Hypothalamus (tissue), 51 donors: ENCODE measurements around the gene NOSTRIN.
"Not testable (repeated sequence)": the region's sequence is repeated elsewhere in the genome, so short reads cannot be mapped to it uniquely, and the experiment has no call there.

ENCODE experiments used
- DNase-seq, 51 donors: peaks; one replicate each; lab custom pipeline; 2025; lab: John Stamatoyannopoulos, UW

The NOSTRIN gene

DNA sequence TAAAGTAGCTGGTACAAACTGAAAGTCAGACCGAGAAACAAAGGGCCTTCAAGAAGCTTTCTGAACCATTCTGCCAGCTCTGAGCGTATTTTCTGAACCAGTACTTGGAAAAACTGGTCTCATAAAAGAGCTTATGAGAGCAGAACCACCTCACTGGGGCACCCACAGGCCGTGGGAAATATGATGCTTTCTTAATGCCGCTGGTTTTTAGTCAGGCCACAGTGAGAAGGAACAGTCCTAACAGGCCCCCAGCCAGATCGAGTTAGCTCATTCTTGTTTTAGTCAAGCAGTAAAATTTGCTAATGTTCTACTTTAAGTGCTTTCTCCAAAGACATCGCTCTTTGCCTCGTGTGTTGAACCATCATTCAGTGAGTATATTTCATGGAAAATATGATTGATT lies 12.7 kb upstream of the NOSTRIN start:
- DNase-seq: no peak

DNA sequence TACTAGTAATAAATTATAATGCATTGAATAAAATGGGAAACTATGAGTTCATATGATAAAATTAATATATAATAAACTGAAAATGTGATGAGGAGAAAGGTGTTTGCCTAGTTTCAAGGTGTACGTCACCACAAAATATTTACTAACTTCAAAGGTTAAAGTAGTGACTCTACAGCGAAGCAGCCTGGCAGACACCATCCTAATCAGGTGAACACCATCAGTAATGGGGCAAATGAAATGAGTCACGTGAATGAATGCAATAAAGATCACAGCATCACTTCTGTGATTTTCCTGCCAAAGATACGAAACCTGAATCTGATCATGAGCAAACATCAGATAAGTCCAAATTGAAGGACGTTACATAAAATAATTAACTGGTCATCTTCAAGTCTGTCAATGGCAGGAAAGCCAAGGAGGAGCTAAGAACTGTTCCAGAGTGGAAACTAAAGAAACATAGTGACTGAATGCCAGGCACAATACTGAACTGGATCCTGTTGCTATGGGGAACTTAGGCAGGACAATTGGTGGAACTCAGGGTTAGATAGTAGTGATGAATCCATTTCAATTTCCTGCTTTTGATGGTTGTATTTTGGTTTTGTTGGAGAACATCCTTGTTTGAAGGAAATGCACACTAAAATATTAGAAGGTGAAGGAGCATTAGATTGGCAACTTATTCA lies 12.1 kb upstream of the NOSTRIN start:
- no peak for DNase-seq

DNA sequence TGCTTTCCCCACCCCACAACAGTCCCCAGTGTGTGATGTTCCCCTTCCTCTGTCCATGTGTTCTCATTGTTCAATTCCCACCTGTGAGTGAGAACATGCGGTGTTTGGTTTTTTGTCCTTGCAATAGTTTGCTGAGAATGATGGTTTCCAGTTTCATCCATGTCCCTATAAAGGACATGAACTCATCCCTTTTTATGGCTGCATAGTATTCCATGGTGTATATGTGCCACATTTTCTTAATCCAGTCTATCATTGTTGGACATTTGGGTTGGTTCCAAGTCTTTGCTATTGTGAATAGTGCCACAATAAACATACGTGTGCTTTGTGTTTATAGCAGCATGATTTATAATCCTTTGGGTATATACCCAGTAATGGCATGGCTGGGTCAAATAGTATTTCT lies 11.3 kb upstream of the NOSTRIN start:
- DNase-seq: not testable (repeated sequence)

DNA sequence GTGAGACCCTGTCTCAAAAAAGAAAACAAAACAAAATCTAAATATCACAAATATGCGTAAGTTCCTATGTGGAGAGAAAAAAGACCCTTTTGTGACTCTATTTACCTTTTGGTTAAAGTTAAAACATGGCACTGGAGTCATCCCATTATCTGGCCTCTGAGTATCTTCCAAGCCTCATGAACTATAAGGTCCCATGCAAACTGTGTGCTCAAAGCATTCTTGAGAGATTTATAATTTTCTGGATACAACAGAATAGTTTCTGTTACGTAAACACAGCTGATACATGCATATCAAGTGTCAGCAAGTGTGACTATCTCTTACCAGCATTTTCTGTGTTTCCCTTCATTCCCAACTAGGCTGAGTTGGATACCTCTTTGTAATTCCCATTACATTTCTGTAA lies 8.8 kb upstream of the NOSTRIN start:
- no peak for DNase-seq

DNA sequence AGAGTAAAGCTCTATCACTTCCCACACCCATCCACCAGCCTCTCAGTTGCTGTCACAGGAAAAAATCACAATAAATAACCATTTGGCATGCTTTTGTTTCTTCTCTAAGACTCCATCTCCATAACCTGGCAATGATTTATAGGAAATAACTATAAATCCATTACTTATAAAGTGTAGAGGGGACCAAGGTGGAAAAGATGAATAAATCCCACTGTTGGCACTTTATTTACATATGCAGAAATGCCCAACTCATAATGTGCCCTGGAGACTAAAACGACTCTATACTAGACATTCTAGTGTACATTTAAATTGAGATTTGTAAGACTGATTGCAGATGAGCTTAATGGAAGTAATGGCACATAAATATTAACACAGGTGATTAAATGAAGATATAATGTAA lies 7.5 kb upstream of the NOSTRIN start:
- DNase-seq: no peak

DNA sequence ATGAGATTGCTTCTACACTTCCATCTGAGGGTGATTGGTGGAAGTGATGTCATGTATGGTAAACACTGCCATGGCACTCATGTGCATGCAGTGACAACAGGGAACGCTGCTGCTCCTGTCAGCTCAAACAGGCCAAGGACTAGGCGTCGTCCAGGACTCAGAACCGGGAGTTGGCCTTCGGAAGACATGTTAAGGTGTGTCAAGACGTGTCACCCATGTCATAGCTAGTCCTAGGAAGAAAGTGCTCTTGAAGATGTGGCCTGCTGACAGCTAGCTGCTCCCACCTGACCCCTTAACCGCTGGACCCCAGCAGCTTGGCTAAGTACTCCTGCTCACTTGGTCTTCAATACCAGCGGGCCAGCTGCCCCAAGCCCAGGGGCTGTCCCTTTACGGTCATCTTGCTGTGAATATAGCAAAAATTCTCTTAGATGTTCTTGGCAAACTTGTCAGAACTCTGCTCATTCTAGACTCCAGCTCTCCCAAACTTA lies 6.3 kb upstream of the NOSTRIN start:
- DNase-seq: no peak

DNA sequence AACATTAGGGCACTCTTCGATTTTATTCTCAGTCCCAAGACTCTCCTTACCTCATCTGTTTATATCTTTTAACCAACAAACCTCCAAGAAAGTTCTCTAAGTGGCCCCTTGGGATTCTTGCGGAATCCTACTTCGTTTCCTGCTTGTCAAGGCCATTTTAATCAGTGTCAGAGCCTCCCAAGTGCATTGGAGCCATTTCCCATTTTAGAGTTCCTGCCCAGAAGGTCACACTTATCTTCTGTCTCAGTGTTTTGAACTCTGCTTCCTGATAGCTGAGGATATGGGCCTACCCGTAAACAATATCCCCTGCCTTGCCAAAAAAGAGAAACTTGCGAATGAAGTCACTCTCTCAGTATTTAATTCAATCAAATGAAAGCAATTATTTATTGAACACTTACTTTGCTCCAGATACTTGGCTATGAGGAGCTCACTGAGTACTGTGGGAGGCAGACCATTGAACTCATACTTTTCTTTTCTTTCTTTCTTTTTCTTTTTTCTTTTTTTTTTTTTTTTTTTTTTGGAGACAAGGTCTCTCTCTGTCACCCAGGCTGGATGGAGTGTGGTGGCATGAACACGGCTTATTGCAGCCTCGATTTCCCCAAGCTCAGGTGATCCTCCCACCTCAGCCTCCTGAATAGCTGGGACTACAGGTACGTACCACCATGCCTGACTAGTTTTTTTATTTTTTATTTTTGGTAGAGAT lies 5.7 kb upstream of the NOSTRIN start:
- DNase-seq: no peak

DNA sequence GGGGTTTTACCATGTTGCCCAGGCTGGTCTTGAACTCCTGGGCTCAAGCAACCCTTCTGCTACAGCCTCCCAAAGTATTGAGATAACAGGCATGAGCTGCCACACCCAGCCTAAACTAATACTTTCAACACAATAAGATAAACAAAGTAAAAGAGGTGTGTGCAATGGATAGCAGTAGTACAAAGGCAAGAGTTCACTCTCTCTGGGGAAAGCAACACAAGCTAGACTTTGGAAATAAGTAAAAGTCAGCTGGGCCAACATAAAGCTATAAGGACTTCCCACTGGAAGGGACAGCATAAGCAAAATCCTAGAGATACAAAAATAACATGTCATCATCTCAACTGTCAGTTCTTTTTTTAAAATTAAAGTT lies 5.2 kb upstream of the NOSTRIN start:
- DNase-seq: no peak

DNA sequence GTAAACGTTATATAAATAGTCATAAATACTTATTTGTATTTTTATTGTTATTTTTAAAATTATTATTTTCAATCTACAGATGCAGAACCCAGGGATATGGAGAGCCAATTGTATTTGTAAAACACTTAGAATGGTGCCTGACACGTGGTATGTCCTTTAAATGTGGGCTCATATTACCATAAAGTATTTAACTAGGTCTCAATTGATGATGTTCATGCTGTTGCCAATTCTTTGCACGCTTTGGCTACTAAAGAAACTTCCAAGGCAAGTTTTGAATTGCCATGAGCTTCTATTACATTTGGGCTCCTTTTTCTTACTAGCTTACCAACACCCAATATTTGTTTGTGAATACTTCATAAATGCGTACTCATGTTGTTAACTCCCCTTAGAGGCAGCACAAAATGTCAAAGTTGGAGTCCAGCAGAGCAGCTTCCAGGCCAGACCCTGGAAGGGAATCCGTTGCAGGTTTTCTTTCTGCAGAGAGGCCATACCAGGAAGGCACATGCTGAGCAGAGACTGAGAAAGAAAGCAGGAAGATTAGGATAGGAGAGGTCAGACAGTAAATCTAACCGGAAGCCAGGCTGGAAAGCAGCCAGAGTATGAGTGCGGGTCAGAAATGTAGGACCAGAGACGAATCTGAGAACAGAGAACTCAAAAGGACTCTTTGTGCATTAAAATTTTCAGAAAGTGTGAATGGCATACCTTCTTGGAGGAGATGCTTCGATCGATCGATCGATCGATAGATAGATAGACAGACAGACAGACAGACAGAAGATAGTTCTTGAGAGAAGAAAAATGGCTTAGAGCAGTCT lies 4.2 kb upstream of the NOSTRIN start:
- DNase-seq: no peak

DNA sequence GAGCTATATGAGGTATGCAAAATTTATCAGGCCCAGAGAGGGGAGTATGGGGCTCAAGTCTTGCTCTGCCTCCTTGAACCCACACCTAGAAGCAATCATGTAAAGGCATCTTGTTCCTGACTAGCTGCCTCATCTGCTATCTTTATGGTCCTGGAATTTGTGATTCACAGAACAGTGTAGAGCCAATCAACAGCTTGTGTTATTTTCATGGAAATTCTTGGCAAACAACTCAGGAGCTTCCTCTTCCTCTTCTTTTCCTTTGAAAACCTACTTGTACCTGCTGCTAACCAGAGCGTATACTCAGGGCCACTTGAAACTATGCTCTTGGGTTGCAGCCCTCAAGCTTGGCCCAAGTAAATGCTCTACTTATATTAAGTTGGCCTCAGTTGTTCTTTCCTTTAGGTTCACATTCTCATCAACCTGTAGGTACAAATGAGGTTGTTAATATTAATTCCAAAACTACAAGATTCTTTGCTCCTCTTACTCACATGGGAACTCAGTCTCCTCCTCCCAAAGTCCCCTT lies 3.5 kb upstream of the NOSTRIN start:
- no peak for DNase-seq

DNA sequence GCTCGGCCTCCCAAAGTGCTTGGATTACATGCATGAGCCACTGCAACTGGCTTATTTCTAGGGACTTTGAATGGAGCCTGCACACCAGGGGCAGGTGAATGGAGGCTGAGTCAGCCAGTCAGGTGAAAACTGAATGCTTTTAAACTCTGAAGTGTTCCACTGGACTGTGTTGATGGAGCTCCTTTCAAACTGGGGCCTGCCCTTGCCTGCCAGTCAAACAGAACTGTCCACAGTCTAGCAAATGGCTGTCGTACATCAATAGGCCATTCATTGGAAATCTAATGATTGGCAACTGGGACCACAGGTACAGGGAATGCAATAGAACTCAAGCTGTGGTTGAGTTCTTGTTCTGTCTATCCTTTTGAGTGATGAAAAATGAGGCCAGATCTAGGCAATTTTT lies 966 bp upstream of the NOSTRIN start:
- DNase-seq: no peak

DNA sequence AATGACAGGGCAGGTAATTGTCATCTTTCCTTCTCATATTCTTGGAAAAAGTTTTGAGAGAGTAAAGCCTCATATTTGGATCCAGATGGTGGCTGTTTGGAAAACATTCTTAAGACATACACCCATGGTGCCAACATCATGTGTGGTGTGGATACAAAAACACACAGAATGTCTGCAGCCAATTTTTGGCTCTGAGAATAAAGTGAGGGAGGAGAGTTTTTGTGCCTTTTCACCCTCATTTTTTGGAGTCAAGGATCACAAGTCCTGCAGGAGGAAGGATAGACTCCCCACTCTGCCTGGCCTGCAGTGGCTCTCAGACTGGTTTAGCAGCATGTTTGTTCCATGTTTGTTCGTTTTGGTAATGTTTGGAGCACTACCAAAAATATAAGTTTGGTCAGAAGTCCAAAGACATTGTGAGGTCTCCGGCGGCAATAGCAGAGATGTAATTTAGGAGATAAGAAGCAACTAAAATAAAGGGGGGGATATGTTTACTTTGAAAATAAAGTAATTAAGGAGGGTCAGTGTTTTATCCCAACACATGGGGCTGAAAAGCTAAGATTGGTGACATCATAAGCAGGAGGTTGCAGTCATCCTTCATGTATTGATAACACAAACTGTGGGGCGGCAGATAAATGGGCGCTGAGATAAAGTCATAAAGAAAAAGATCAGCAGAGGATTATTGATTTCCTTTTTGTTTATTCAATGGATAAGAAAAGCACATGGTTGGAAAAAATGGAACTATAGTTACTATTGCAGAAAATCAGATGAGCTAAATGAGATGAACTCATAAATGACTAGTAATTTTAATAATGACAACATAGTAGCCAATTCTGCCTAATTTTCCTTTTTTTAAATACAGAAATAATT lies 655 bp downstream of the NOSTRIN start:
- DNase-seq: no peak

DNA sequence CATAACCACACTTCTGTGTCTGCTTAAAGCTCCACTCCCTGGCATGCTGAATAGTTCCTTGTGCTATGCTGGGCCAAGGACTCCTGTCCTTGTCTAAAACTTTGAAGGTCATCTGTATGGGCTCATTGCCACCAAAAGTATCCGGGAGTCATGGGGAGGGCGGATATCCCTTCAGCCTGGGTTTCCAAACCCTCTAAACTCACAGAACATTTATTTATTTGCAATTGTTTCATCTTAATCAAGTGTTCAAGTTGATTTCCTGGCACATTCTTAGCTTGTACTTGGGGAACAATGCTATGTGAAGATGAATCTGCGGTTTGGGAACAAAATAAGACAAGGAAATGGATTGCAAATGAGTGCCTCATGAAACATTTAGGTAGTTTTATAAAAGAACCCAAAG lies 1.8 kb downstream of the NOSTRIN start:
- DNase-seq: no peak

DNA sequence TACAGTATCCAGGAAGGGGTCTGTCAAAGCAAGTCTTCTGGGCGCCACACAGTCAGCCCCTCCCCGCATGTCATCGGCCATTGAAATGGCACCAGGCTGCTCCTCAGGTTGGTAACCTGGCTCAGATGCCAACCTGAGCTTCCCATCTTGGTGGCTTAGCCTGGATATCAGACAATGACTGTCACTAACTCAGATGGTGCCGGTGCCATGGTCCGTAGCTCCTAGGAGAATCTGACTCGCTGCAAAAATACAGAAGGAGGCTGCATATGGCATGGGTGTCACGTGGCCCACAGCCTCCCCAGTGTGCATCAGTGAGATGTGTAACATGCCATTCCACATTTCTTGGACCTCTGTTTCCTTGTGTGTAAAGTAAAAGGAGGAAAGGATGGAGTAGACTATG lies 3.2 kb downstream of the NOSTRIN start:
- DNase-seq: no peak

DNA sequence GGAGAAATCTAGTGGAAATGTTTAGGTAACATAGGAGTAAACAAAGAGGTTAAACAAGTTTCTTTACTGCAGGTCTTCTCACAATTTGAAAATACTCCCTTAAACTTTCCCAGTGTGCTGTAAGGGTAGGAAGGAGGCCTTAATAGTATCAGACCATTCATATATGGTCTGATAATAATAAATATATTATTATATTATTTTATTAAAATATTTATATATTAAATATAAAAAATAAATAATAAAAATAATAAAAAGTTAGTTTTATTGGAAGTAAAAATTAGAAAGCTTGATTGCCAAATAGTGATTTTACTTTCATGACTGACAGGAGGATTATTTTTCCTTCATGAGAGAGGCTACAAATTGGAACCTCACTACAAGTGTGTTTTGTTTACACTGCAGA lies 7.1 kb downstream of the NOSTRIN start:
- no peak for DNase-seq

DNA sequence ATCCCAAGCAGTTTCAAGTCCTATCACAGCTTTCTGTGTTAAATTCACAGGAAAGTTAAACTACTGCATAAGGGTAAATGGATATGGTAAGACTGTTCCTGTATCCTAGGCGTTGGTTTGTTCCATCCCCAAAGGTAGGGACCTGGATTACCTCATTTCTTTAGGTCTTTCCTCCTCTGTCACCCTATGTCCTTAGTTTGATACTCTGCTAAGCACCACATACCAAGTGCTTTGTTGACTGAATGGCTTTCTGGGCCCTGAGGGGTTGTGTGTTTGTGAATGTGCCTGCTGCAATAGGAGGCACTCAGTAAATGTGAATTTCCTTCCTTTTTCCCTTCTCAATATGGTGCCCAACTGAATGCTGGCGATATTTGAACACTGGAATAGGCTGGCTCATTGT lies 7.8 kb downstream of the NOSTRIN start:
- DNase-seq: no peak

DNA sequence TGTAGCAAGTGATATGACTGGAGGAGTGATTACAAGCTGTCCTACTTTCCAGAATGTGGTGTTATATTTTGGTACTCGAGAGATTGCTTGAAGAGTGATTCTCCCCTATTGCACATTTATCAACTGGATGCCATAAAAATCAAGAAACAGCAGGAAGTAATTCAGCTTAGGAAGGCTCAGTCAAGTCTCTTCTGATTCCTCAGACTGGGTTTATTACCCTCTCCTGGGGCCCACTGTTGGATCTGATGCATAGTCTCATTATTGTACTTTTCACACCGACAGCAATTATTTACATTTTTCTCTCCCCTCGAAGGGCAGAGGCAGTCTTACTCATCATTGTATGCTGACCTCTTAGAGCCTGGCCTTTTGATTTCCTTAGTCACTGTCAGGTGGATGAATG lies 9.3 kb downstream of the NOSTRIN start:
- DNase-seq: no peak

DNA sequence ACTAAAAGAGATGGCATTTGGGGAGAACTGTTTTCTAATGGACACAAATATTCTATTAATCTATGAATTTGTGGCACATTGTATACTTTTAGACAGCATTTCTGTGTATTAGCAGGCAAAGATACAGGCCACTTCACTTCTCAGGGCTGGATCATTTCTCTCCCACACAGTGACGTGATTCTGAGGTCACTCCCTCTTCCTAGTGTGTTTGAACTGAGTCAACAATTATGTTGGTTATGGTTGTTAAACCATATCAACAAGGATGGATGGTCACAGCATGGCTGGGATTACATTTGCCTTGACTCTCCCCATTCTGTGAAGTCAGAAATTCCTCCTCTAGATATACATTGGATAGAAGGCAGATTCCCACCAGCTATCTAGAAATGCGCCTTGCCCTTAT lies 11.6 kb downstream of the NOSTRIN start:
- no peak for DNase-seq

DNA sequence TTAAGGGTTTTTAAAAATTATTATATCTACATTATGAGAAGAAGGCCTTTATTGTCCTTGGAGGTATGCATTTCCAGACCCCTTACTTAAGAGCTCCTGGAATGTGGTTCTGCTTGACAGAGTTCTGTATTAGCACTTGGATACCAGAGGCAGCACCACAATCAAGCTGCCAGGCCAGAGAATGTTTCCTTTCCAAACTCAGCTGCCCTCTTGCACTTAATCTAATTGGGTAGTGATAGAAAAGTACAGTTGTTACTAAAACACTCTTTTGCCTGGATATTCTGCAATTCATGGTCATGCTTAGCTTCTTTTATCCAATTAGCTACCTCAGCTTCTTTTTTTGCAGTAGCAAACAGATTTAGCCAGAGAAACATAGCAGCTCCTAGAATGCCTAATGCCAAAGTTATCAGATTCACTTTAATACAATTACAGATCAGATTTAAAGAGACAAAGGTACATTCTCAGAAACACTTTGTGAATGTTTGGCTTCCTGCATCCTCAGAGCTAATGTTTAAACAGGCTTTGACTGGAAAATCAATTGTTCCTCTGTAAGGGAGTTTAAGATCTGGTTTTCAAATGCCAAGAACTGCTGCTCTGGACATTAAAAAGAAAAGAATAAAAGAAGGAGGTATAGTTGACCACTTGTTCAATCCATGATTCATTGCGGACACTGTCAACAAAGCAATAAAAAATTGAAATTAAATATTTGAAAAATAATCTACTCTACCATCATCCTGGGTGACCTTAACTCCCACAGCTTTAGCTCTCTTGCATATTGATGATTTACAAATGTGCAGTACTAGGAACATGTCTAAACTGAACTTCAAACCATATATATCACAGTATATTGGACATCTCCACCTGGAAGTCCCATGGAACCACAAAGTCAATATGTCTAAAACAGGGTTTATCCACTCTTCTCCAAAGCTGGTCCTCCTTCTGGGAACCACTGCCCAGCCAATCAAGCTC lies 12.8 kb downstream of the NOSTRIN start:
- no peak for DNase-seq
